Pancreas (tissue), 10 donors: ENCODE data around the gene PAGE3. TPM values are rescaled to one million over a fixed set of nuclear protein-coding genes. Genes with fewer than 3 reads are reported as not detected.

Experiments used
- ATAC-seq, 4 donors: fragments of 200-7000 bp; cut with Tn5 transposase; one replicate each; pipeline versions ENCODE4 v1.8.0 to v1.9.1; 2020; ENCODE audit warnings: mild to moderate bottlenecking in 4 of 4, moderate library complexity in 4 of 4
- DNase-seq, 6 donors: peaks; one replicate each; pipeline ENCODE4 v3.0.0-alpha.2; 2020
- FAIRE-seq: peaks from 2 replicates; lab custom pipeline; 2012; peaks lifted over from hg19 to GRCh38; lab: Jason Lieb, UNC
- H3K27ac ChIP-seq, 4 donors: fragments of 200-600 bp; sonication (generic); 1 replicate in 3 of 4; 2 replicates in 1 of 4; pipeline versions ENCODE4 v1.5.0 to v1.8.0; 2020
- H3K27me3 ChIP-seq, 4 donors: fragments of 200-600 bp; one replicate each; pipeline ENCODE4 v1.8.0; 2021
- H3K36me3 ChIP-seq, 3 donors: fragments of 200-600 bp; sonication (generic) in 1 of 3; one replicate each; pipeline versions ENCODE4 v1.5.0 to v1.8.0; 2020 to 2021
- H3K4me1 ChIP-seq, 3 donors: fragments of 200-600 bp; one replicate each; pipeline ENCODE4 v1.8.0; 2021
- H3K4me3 ChIP-seq, 4 donors: fragments of 200-600 bp; sonication (generic) in 2 of 4; one replicate each; pipeline versions ENCODE4 v1.5.0 to v1.8.0; 2020 to 2021
- H3K9me3 ChIP-seq, 4 donors: fragments of 200-600 bp; one replicate each; pipeline ENCODE4 v1.8.0; 2021
- CTCF ChIP-seq, 4 donors: fragments of 200-600 bp; sonication (generic) in 3 of 4; IDR thresholded peaks; one replicate each; pipeline versions ENCODE4 v1.5.0 to v1.8.0; 2021; ENCODE audit warnings: antibody characterized with exemption in 4 of 4
- WGBS, 2 donors: extraction: QIAGEN DNeasy Blood & Tissue Kit; methylation state at CpG; one replicate each; pipeline ENCODE4 v1.1.7; 2013; 5-methylcytosine and 5-hydroxymethylcytosine counted together
- intact Hi-C, 3 donors: fragments of 100-400 bp; cut with DNase I; formaldehyde crosslinking; loops; one replicate each; pipeline versions ENCODE4 v1.11.1 to v1.14.2; 2022
- polyA plus RNA-seq, 2 donors: library from polyadenylated mRNA; stranded (reverse); fragments of 200-250 nt; gene quantifications; one replicate each; pipeline ENCODE4 v1.2.3, GENCODE V29; 2013
- total RNA-seq, 6 donors: library from RNA; stranded (reverse); fragmentation: NEBNext Ultra II Directional in 4 of 6; extraction: Animal tissue kit (Norgen Biotek cat#: 25700) in 4 of 6; gene quantifications; one replicate each; pipeline versions ENCODE4 v1.2.1 to v1.2.4, GENCODE V29; 2021 to 2023
- donor health status: healthy with polysubstance abuse.
- donor health status: DM: no; HTN: no; CAD: no; lungs with moderate emphysema.
- donor health status: DM: no; HTN: no; CAD: no.
- donor health status: control.
- donor health status: control.
- donor health status: Bipolar disorder and iron deficiency.
- donor health status: DM: yes; HTN: yes; CAD: no.
- donor health status: DM: no; HTN: no; CAD: no.
- donor health status: DM: no; HTN: no; CAD: no.
- donor health status: DM: yes; HTN: yes; CAD: no.

Gene PAGE3
- total and polyA plus RNA-seq, 8 donors = not detected

- Histone ChIP-seq H3K4me1 (no peaks in the 10 kb centered on the region), H3K27me3 (peaks cover 0 to 24% (median 2%) of the 10 kb centered on the region in 4 donors), H3K36me3 (no peaks in the 10 kb centered on the region), H3K4me3 (no peak overlapping the region), H3K9me3 (no peaks in the 10 kb centered on the region), H3K27ac (no peak overlapping the region)
- ATAC-seq (no peak), DNase-seq (no peak), FAIRE-seq (no peak)
- intact Hi-C loops = no loop called here
- TF ChIP-seq CTCF (IDR thresholded peaks at IDR 0.05) = no peak
These were observed 11.2 kb downstream of the PAGE3 start for GRCh38 chrX:55253528-55253927.

DNA sequence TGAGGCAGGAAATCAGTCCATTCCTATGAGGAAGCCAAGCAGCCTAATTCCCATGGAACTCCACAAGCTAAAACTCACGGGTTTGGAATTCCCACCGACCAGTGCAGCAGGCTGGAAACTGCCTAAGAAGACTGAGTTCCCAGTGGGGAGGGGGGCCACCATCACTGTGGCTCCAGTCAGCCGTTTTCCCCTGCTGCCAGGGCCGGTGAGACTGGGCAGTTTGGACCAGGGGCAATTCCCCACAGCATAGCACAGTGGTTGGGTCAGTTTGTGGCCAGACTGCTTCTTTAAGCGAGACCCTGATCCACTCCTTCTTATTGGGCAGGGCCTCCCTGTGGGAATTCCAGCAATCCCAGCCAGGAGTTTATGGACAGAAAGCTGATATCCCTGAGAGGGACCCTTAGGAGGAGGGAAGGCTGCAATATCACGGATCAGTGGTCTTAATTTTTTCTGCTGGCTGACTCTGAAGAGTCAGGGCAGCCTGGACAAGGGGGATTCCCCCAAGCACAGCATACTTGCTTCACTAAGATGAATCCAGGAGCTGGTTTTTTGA lies 23.9 kb downstream of the PAGE3 start:
- no peaks in the 10 kb centered on the region for H3K9me3 ChIP-seq
- ATAC-seq (no peak), DNase-seq (no peak), FAIRE-seq (no peak)
- no peak overlapping the region for H3K4me3 ChIP-seq
- no peak for TF ChIP-seq CTCF (IDR thresholded peaks at IDR 0.05)
- peaks cover 0 to 11% (median 2%) of the 10 kb centered on the region in 4 donors for H3K27me3 ChIP-seq
- no peaks in the 10 kb centered on the region for H3K36me3 ChIP-seq
- WGBS, 2 donors = 37 to 46% methylated on average over 6 of the region's 6 CpGs
- H3K4me1 ChIP-seq = no peaks in the 10 kb centered on the region
- intact Hi-C loops = no loop called here
- H3K27ac ChIP-seq = no peak overlapping the region

DNA sequence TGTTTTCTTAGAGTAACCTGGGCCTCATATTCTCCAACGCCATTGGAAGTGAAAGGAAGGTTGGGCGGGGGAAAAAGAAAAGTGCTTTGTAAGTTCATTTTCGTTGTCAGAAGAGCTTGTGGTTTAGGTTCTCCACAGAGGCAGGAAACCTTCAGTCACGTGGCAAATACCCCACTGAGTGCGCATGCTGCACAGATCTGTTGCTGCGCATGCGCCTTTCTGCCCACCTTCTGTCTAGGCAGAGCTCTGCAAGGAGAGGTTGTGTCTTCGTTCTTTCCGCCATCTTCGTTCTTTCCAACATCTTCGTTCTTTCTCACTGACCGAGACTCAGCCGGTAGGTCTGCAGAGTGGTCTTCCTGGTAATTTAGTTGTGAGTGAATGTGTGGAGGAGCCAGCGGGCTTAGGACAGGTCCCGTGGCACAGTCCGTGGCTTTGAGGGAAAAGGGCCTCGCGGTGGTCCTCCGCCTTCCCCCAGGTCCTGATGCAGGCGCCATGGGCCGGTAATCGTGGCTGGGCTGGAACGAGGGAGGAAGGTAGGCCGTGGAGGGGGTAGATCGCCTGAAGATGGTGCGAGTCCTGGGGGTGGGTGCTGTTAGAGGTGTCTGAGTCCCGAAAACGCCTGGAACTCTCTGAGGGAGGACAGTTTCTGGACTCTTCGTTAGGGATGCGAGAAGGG lies 44.5 kb downstream of the PAGE3 start, which contains the start of gene PAGE5:
PAGE5 (plus strand) TSS at position 228 of the 676 bp plus-strand sequence. CDS start 1,037 bp downstream, outside the sequence.
- no peak for TF ChIP-seq CTCF (IDR thresholded peaks at IDR 0.05)
- Histone ChIP-seq H3K27me3 (peaks cover 0 to 6% (median 2%) of the 10 kb centered on the region in 4 donors), H3K27ac (no peak within 1 kb of the TSS), H3K4me3 (no peak within 1 kb of the TSS), H3K36me3 (no peaks in the 10 kb centered on the region), H3K4me1 (no peaks in the 10 kb centered on the region), H3K9me3 (no peaks in the 10 kb centered on the region)
- no peak for FAIRE-seq
- ATAC-seq = no peak
- intact Hi-C loops = no loop called here
- peak in 1 of 6 donors; percentile 21 for DNase-seq
- 77 to 80% methylated on average over 30 of the region's 30 CpGs for WGBS, 2 donors

- ATAC-seq = no peak
- Histone ChIP-seq H3K36me3 (no peaks in the 10 kb centered on the region), H3K4me3 (no peak overlapping the region), H3K9me3 (no peaks in the 10 kb centered on the region), H3K27me3 (peaks cover 0 to 2% (median 0%) of the 10 kb centered on the region in 4 donors), H3K4me1 (no peaks in the 10 kb centered on the region), H3K27ac (no peak overlapping the region)
- no peak for TF ChIP-seq CTCF (IDR thresholded peaks at IDR 0.05)
- intact Hi-C loops = no loop called here
- FAIRE-seq = no peak
- 45 to 65% methylated on average over 3 of the region's 3 CpGs for WGBS, 2 donors
- no peak for DNase-seq
These were observed 51.3 kb downstream of the PAGE3 start for GRCh38 chrX:55213381-55213780.
